GM12878 (cell line): ENCODE measurements around the gene MAD1L1. TPM values are rescaled to one million over a fixed set of nuclear protein-coding genes. Genes with fewer than 3 reads are reported as not detected.

Experiments used
- CHD2 ChIP-seq: IDR thresholded peaks from 2 replicates; pipeline ENCODE4 v1.6.1; 2011; ENCODE audit warnings: low read depth, low read length, improper control_type of control experiment, borderline replicate concordance
- CHD4 ChIP-seq: fragments of 200-600 bp; sonication (generic); IDR thresholded peaks from 2 replicates; pipeline ENCODE4 v1.6.1; 2016; ENCODE audit warnings: mild to moderate bottlenecking
- E2F4 ChIP-seq: IDR thresholded peaks from 2 replicates; pipeline ENCODE4 v1.6.1; 2012; ENCODE audit warnings: low read depth, low read length, improper control_type of control experiment
- EED ChIP-seq: sonication (generic); IDR thresholded peaks from 2 replicates; pipeline ENCODE4 v1.6.1; 2016; ENCODE audit warnings: antibody characterized with exemption, low read depth
- EP300 ChIP-seq, 2 experiments: fragments of 150-350 bp in 1 of 2; IDR thresholded peaks; 2 replicates each; pipeline ENCODE4 v1.6.1; 2011 to 2012; ENCODE audit warnings: low read depth in 2 of 2, low read length in 2 of 2, borderline replicate concordance in 1 of 2, improper control_type of control experiment in 1 of 2, inconsistent platforms in 1 of 2; ENCODE audit not compliant: control insufficient read depth in 1 of 2
- FOS ChIP-seq: IDR thresholded peaks from 3 replicates; pipeline ENCODE4 v1.6.1; 2011; ENCODE audit warnings: borderline replicate concordance; ENCODE audit not compliant: insufficient read length; ENCODE audit errors: extremely low read depth
- FOXK2 ChIP-seq: fragments of 450-650 bp; IDR thresholded peaks from 2 replicates; pipeline ENCODE4 v1.6.1; 2017; ENCODE audit warnings: mild to moderate bottlenecking, moderate library complexity
- IKZF2 ChIP-seq, 2 experiments: fragments of 450-650 bp; IDR thresholded peaks; 2 replicates each; pipeline ENCODE4 v1.6.1; 2017; ENCODE audit warnings: mild to moderate bottlenecking in 2 of 2, moderate library complexity in 2 of 2
- KLF5 ChIP-seq: fragments of 450-650 bp; IDR thresholded peaks from 2 replicates; pipeline ENCODE4 v1.6.1; 2014; ENCODE audit warnings: mild to moderate bottlenecking; ENCODE audit not compliant: partially characterized antibody
- MAX ChIP-seq: IDR thresholded peaks from 2 replicates; pipeline ENCODE4 v1.6.1; 2012; ENCODE audit warnings: low read depth, low read length, improper control_type of control experiment
- NBN ChIP-seq: fragments of 450-650 bp; IDR thresholded peaks from 2 replicates; pipeline ENCODE4 v1.6.1; 2016
- NKRF ChIP-seq: fragments of 450-650 bp; conservative IDR thresholded peaks from 2 replicates; pipeline ENCODE4 v1.6.1; 2017; ENCODE audit warnings: mild to moderate bottlenecking, moderate library complexity
- NR2C1 ChIP-seq: fragments of 450-650 bp; IDR thresholded peaks from 2 replicates; pipeline ENCODE4 v1.6.1; 2017; ENCODE audit warnings: antibody characterized with exemption, mild to moderate bottlenecking, moderate library complexity
- NRF1 ChIP-seq: conservative IDR thresholded peaks from 2 replicates; pipeline ENCODE4 v1.6.1; 2011; ENCODE audit warnings: mild to moderate bottlenecking, low read depth, low read length, improper control_type of control experiment
- PML ChIP-seq: IDR thresholded peaks from 2 replicates; pipeline ENCODE4 v1.6.1; 2012; ENCODE audit warnings: low read length, inconsistent platforms
- PRDM15 ChIP-seq: fragments of 450-650 bp; formaldehyde crosslinking; IDR thresholded peaks from 2 replicates; pipeline ENCODE4 v1.4.0; 2020; ENCODE audit warnings: mild to moderate bottlenecking, moderate library complexity
- RAD21 ChIP-seq: IDR thresholded peaks from 2 replicates; pipeline ENCODE4 v1.6.1; 2011; ENCODE audit warnings: mild to moderate bottlenecking, low read depth, low read length, moderate library complexity; ENCODE audit not compliant: insufficient read depth
- SMAD1 ChIP-seq: fragments of 450-650 bp; IDR thresholded peaks from 2 replicates; pipeline ENCODE4 v1.6.1; 2018; ENCODE audit warnings: mild to moderate bottlenecking, low read depth; ENCODE audit not compliant: partially characterized antibody
- SMARCA5 ChIP-seq: fragments of 450-650 bp; IDR thresholded peaks from 2 replicates; pipeline ENCODE4 v1.6.1; 2017; ENCODE audit warnings: mild to moderate bottlenecking
- SRF ChIP-seq, 2 experiments: IDR thresholded peaks; 2 replicates each; pipeline ENCODE4 v1.6.1; 2011; ENCODE audit warnings: low read depth in 2 of 2, low read length in 2 of 2, mild to moderate bottlenecking in 1 of 2, moderate library complexity in 1 of 2
- SUZ12 ChIP-seq: fragments of 200-600 bp; sonication (generic); IDR thresholded peaks from one replicate; pipeline ENCODE4 v1.6.1; 2018; ENCODE audit warnings: antibody characterized with exemption, mild to moderate bottlenecking; ENCODE audit not compliant: unreplicated experiment
- TCF12 ChIP-seq: IDR thresholded peaks from 2 replicates; pipeline ENCODE4 v1.6.1; 2011; ENCODE audit warnings: low read depth, mild to moderate bottlenecking, low read length
- USF2 ChIP-seq: IDR thresholded peaks from 2 replicates; pipeline ENCODE4 v1.6.1; 2011; ENCODE audit warnings: low read depth, low read length, improper control_type of control experiment, borderline replicate concordance
- polyA plus RNA-seq, 11 experiments: library from polyadenylated mRNA; depleted of rRNA in 4 of 11; unstranded in 6 of 11; stranded (reverse) in 5 of 11; fragments of >200 nt; fragmentation: Nextera tagmentation in 4 of 11; fragmentation: Illumina TruSeq in 1 of 11; extraction: Ambion mirVana in 4 of 11; extraction: Trizol in 1 of 11; gene quantifications; 1 replicate in 1 of 11; 2 replicates in 10 of 11; pipeline versions ENCODE4 v1.2.1 to v1.2.3, GENCODE V29; 2011 to 2016; ENCODE audit warnings: inconsistent platforms in 2 of 11, missing spikeins in 2 of 11, low read depth in 1 of 11
- total RNA-seq, 4 experiments: library from RNA; depleted of rRNA in 3 of 4; stranded (reverse); fragments of >200 nt in 3 of 4; fragmentation: Illumina TruSeq in 1 of 4; extraction: Trizol in 1 of 4; gene quantifications; 2 replicates each; pipeline versions ENCODE4 v1.2.1 to v1.2.3, GENCODE V29; 2013 to 2021

Gene MAD1L1
- total and polyA plus RNA-seq, 10 of the 15 experiments (the other 5 are each of a cell fraction or from before 2014, with no cell fraction given) = 2.2 to 76.8 (median 38.3) TPM

- TF ChIP-seq EP300 (IDR thresholded peaks at IDR 0.05; ENCODE audit: borderline replicate concordance in 1 of 2, control insufficient read depth in 1 of 2, low read depth in 2 of 2, low read length in 2 of 2) (0 out of 4 replicates have a peak, but pooled peaks of 1 of the 2 experiments have one; percentile 13), PML (no peak), EED (peak; percentile 69), KLF5 (no peak), SMAD1 (no peak), CHD4 (no peak), SUZ12 (no peak), CHD2 (no peak), TCF12 (0 out of 2 replicates have a peak, but pooled peaks have one; percentile 13), USF2 (peak; percentile 70), FOS (no peak), RAD21 (0 out of 2 replicates have a peak, but pooled peaks have one; percentile 24), NBN (0 out of 2 replicates have a peak, but pooled peaks have one; percentile 26), IKZF2 (IDR thresholded peaks at IDR 0.05) (peak in 1 of 2 experiments; percentile 59; a peak in 3 of 4 replicates), MAX (peak; percentile 61; the same call in 1 of the 2 replicates), PRDM15 (CRISPR knock-in tag) (no peak), NR2C1 (no peak), NRF1 (no peak), FOXK2 (no peak), SRF (IDR thresholded peaks at IDR 0.05; ENCODE audit: low read depth in 2 of 2, low read length in 2 of 2) (no peak), E2F4 (no peak), SMARCA5 (no peak), NKRF (no peak)
These were observed 16.4 kb upstream of the MAD1L1 start (continued) for GRCh38 chr7:2248984-2249694.
